Mucosa of stomach (tissue), 1 donor: Measurements from ENCODE around the gene UBLCP1.
"Not testable (repeated sequence)": the region's sequence is repeated elsewhere in the genome, so short reads cannot be mapped to it uniquely, and the experiment has no call there.

Experiments used
- H3K27me3 ChIP-seq: one replicate; pipeline ENCODE4 v1.7.0; 2013; ENCODE audit warnings: mild to moderate bottlenecking, low read length; ENCODE audit not compliant: control insufficient read depth, insufficient read depth
- H3K36me3 ChIP-seq: one replicate; pipeline ENCODE4 v1.7.0; 2013; ENCODE audit warnings: low read length; ENCODE audit not compliant: control insufficient read depth, insufficient read depth
- H3K4me1 ChIP-seq: one replicate; pipeline ENCODE4 v1.7.0; 2013; ENCODE audit warnings: mild to moderate bottlenecking, low read length; ENCODE audit not compliant: control insufficient read depth, insufficient read depth
- H3K4me3 ChIP-seq: one replicate; pipeline ENCODE4 v1.7.0; 2013; ENCODE audit warnings: low read length
- H3K9ac ChIP-seq: one replicate; pipeline ENCODE4 v1.7.0; 2013; ENCODE audit warnings: mild to moderate bottlenecking, low read length, moderate library complexity
- H3K9me3 ChIP-seq: one replicate; pipeline ENCODE4 v1.7.0; 2013; ENCODE audit warnings: mild to moderate bottlenecking, low read length, moderate library complexity; ENCODE audit not compliant: control insufficient read depth
- donor health status: Pancreatic carcinoma.

Gene UBLCP1

DNA sequence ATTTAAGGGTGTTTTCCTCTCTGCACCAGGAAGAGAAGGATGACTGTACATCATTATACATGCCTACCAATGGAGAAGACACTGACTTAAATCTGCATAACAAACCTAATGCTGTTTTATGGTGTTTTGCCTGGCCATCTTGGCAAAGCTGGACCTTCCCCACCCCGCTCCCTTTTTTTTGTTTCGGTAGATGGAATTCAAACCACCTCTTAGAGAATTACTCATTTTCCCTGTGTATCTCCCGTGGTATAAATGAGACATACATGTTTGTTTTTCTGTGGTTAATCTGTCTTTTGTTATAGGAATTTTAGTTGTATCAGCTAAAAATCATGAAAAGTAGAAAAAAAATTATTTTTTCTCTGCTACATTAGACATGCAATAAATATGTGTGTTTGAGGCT is 38.4 kb downstream of the UBLCP1 start:
- no peaks in the 10 kb centered on the region for H3K4me1 ChIP-seq
- H3K9me3 ChIP-seq = peaks cover 4% of the 10 kb centered on the region
- no peak overlapping the region for H3K4me3 ChIP-seq
- H3K27me3 ChIP-seq = peaks cover 3% of the 10 kb centered on the region
- no peaks in the 10 kb centered on the region for H3K36me3 ChIP-seq
- no peak overlapping the region for H3K9ac ChIP-seq

DNA sequence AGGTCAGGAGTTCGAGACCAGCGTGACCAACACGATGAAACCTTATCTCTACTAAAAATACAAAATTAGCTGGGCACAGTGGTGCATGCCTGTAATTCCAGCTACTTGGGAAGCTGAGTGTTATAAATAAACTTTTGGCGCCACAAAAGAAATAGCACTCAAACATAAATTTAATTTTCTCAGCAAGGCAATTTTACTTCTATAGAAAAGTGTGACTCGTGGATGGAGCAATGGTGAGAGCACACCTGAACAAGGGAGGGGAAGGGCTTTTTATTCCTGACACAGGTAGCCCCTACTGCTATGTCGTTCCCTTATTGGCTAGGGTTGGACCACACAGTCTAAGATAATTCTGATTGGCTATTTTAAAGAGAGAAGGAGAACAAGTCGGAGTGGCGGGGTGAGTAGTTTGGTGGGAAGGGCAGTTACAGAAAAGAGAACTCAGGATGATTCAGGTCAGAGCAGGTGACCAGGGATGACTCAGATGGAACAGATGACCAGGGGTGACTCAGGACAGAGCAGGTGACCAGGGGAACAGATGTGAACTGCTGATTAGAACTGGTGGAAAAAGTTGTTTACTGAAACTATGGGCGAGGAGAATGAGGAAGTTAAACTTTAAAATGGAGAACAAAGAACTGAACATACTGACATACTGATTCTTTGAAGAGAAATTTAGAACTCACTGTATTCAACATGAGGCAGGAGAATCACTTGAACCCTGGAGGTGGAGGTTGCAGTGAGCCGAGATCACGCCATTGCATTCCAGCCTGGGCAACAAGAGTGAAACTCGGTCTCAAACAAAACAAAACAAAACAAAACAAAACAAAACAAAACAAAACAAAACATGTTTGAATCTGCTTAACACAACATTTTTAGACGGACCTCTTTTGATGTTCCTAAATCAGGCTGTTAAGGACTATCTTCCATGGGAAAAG is 39.1 kb downstream of the UBLCP1 start:
- H3K9ac ChIP-seq, H3K4me3 ChIP-seq, H3K36me3 ChIP-seq, H3K9me3 ChIP-seq, H3K27me3 ChIP-seq, H3K4me1 ChIP-seq: not testable (repeated sequence)

DNA sequence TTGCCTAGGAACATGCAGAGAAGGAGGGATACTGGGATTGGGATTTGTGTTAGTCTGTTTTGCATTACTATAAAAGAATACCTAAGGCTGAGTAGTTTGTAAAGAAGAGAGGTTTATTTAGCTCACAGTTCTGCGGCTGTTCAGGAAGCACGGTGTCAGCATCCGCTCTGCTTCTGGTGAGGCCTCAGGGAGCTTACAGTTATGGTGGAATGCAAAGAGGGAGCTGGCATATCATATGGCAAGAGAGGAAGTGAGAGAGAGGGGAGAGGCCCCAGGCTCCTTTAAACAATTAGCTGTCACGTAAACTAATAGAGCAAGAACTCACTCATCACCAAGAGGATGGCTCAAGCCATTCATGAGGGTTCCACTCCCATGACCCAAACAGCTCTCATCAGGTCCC is 40.2 kb downstream of the UBLCP1 start:
- Histone ChIP-seq H3K4me3 (no peak overlapping the region), H3K27me3 (peaks cover 3% of the 10 kb centered on the region), H3K9ac (no peak overlapping the region)

DNA sequence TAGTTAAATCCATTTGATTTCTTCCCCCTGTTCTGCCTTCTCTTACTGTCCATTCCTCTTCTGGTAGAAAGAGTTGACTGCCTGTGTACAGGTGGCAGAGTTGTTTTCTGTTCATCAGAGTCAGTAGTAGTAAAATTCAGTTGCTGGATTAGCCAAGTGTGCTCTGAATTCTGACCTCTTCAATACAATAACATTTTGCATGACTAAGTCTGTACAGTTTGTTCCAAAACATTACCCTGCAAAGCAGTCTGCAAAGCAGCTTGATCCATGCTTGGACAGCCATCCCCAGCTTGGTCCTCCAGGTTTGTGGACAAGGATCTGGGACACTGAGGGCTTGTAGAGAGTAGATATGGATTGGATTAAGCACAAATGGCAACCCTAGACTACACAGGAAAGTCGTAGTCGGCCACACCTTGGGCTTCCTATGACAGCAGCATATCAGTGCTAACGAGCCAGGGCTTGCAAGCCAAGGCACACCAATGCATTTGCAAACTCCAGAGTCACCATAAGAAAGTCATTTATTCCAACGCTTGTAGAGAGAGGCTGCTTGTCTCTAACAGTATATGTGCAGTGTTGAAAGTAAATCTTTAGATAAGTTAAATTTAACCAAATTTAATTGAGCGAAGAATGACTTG is 42.0 kb downstream of the UBLCP1 start:
- Histone ChIP-seq H3K9ac (no peak overlapping the region), H3K36me3 (no peaks in the 10 kb centered on the region), H3K9me3 (peaks cover 4% of the 10 kb centered on the region), H3K4me1 (no peaks in the 10 kb centered on the region), H3K4me3 (no peak overlapping the region), H3K27me3 (peaks cover 9% of the 10 kb centered on the region)

More for the DNA sequence above, 40.2 kb downstream of the UBLCP1 start:
- no peaks in the 10 kb centered on the region for H3K4me1 ChIP-seq
- H3K9me3 ChIP-seq = peaks cover 4% of the 10 kb centered on the region
- H3K36me3 ChIP-seq = no peaks in the 10 kb centered on the region

DNA sequence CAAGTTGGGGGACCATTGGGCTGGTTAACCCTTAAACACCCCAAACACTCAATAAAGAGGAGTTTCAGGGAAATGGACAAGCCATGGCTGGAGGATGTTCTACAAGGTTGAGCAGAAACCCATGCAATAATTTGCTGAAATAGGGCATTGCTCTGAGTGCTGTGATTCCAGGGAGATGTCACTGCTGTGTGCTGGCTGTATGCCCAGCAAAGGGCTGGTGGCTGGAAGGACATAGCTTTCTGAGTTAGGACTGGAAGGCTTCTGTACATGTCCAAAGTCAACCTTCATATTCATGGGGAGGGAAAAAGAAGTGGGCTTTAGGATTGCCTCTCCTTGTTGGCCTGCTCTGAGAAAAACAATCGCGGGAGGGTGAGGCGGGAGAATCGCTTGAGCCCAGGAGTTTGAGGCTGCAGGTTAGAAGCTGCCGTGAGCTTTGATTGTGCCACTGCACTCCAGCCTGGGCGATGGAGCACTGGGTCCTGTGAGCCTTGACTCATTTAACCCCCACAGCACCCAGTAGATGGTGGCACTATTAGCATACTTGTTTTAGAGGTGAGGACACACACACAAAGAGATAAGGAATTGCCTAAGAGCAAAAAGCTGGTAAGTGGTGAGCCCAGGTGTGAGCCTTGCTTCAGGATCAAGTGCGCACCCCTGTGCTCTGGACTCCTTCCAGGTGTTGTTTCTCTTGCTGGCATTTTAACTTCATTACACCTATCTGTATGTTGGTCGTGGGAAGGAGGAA is 46.8 kb downstream of the UBLCP1 start:
- Histone ChIP-seq H3K36me3 (no peaks in the 10 kb centered on the region), H3K27me3 (peaks cover 17% of the 10 kb centered on the region), H3K9me3 (no peaks in the 10 kb centered on the region), H3K4me3 (no peak overlapping the region), H3K9ac (no peak overlapping the region), H3K4me1 (peaks cover 5% of the 10 kb centered on the region)

DNA sequence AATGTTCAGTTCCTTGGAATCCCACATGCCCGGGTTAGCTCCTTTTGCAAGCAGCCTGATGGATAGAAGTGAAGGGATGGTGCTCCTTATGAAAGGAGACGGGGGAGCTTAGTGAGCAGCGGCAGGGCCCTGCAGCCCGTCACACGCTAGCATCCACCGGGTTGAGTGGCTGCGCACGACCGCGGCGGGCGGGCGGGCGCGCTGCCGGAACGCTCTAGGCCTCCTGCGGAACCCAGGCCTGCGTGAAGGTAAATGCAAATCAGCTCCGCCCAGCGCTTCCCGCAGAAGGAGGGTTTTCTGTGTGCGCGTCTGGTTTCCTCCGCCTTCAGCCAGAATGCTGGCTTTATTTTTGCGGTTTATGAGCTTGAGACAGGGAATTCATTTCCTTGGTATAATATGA is 47.4 kb downstream of the UBLCP1 start:
- peaks cover 5% of the 10 kb centered on the region for H3K4me1 ChIP-seq
- no peak overlapping the region for H3K4me3 ChIP-seq
- no peaks in the 10 kb centered on the region for H3K9me3 ChIP-seq
- H3K9ac ChIP-seq = peak overlapping the region; percentile 51
- peaks cover 17% of the 10 kb centered on the region for H3K27me3 ChIP-seq
- H3K36me3 ChIP-seq = no peaks in the 10 kb centered on the region

DNA sequence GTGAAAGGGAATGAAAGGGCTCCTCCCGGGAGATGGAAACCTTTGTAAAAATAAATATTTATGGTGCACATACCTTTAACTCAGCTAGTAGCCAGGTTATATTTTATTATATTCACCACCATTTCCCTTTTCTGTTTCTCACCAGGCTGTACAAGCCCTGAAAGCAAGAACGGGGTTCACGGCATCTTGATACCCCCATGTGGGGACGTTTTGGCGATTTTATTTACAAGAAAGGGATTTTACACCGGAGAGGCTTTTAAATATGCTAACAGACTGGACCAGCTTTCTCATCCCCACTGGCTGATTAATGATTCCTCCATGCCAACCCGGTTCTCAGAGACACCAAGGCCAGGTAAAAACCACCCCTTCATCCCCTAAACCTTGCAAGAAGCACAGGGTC is 48.0 kb downstream of the UBLCP1 start:
- Histone ChIP-seq H3K4me1 (peaks cover 5% of the 10 kb centered on the region), H3K27me3 (peaks cover 17% of the 10 kb centered on the region), H3K4me3 (no peak overlapping the region), H3K36me3 (no peaks in the 10 kb centered on the region), H3K9ac (peak overlapping the region; percentile 51), H3K9me3 (no peaks in the 10 kb centered on the region)

DNA sequence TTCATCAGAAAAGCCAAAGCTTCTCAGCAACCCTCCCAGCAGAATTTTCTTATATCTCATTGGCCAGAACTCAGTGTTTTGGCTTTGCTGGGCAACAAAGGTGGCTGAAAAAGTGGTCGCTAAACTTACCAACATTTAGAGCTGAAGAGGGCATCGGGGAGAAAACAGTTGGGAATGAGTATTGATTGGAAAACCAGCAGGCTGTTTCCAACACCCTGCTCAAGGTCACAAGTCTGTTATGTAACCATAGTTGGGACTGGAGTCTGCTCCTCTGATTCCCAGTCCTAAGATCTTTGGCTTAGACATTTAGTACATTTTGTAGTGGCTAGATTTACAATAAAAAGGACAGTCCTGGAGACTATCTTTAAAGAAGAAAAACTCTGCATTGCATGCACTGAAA is 50.1 kb downstream of the UBLCP1 start:
- Histone ChIP-seq H3K9ac (no peak overlapping the region), H3K27me3 (peaks cover 17% of the 10 kb centered on the region), H3K36me3 (no peaks in the 10 kb centered on the region), H3K9me3 (no peaks in the 10 kb centered on the region), H3K4me1 (peaks cover 5% of the 10 kb centered on the region), H3K4me3 (no peak overlapping the region)

DNA sequence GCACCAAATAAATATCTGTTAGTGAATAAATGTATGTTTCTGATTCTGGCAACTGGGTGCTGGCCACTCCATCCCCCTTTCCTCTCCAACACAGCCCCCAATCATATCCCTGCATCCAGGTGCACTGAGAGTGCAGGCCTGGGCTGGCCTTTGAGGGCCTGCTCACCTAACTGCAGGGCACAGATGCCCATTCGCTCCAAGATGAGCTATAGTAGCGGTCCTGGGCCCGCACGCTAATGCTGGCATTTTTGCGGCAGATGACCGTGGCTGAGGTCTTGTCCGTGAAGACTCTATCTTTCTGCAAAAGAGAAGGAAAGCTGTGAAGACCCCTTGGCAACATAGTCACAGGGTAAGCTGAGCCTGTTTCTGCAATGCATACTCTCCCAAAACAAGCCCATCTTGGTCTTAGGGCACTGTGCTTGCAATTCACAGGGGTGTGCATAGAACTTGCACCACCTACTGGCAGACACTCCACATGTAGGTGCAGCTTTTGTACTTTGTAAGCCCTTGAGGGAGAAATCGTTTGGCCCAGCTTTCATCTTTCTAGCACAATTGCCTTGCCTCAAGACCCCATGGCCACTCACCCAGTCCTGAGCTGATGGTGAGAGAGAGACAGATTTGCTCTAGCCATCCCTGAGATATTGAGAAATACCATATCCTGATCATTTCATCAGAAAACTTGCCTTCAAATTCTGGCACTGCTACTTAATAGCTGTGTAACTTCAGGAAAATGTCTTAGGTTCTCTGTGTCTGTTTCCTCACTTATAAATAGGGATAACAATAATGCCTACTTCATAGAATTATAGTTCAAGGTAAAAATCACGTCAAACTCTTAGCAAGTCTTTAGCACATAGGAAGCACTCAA is 53.7 kb downstream of the UBLCP1 start:
- no peaks in the 10 kb centered on the region for H3K36me3 ChIP-seq
- H3K4me1 ChIP-seq = no peaks in the 10 kb centered on the region
- H3K4me3 ChIP-seq = no peak overlapping the region
- no peak overlapping the region for H3K9ac ChIP-seq
- H3K9me3 ChIP-seq = no peaks in the 10 kb centered on the region
- peaks cover 3% of the 10 kb centered on the region for H3K27me3 ChIP-seq

DNA sequence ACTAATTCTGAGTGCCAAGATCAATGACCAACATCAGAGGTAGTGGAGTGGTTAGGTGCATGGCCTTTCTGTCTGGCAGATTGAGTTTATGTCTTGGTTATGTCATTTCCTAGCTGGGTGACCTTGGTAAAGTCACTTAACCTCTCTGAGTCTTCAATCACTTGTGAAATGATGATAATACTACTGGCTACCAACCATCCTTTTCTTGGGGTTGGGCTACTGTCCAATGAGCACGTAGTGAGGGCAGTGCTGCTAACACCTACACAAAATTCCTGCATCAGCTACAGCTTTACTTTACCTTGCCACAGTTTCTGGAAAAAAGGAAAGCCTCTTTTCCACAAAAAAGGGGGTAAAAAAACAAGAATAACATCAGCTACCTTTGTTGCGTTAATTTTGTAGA is 54.8 kb downstream of the UBLCP1 start:
- Histone ChIP-seq H3K36me3 (no peaks in the 10 kb centered on the region), H3K9me3 (no peaks in the 10 kb centered on the region), H3K4me3 (no peak overlapping the region)

DNA sequence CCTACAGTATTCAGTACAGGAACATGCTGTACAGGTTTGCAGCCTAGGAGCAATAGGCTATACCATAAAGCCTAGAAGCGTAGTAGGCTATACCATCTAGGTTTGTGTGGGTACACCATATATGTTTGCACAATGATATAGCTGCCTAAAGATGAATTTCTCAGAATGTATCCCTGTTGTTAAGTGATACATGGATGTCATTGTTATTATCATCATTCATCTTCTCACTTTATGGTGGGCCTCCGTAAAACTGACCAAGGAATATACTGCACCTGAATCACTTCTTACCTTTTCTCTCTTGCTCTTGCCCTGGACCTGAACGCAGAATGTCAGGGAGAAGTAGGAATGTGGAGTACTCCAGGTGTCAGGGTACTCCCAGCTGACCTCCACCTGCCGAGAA is 55.4 kb downstream of the UBLCP1 start:
- Histone ChIP-seq H3K9ac (no peak overlapping the region), H3K9me3 (no peaks in the 10 kb centered on the region), H3K4me1 (no peaks in the 10 kb centered on the region), H3K4me3 (no peak overlapping the region), H3K27me3 (no peaks in the 10 kb centered on the region), H3K36me3 (no peaks in the 10 kb centered on the region)

More for the DNA sequence above, 54.8 kb downstream of the UBLCP1 start:
- Histone ChIP-seq H3K27me3 (no peaks in the 10 kb centered on the region), H3K9ac (no peak overlapping the region), H3K4me1 (no peaks in the 10 kb centered on the region)
